Measurements from ENCODE around the gene CD209.

GRCh38 chr19:7781157-7781556, 33.8 kb upstream of the CD209 start:
- TF ChIP-seq CTCF (IDR thresholded peaks at IDR 0.05) (no peak), POLR2A (IDR thresholded peaks at IDR 0.05) (no peak), EP300 (IDR thresholded peaks at IDR 0.05) (no peak), POLR2AphosphoS5 (IDR thresholded peaks at IDR 0.05) (no peak)

Measured in sigmoid colon (tissue), 4 donors.